ENCODE results near the gene RPGRIP1L.

The RPGRIP1L gene

GRCh38 chr16:53680756-53681155 lies 22.9 kb downstream of the RPGRIP1L start:
- TF ChIP-seq CTCF (IDR thresholded peaks at IDR 0.05; ENCODE audit: borderline replicate concordance, insufficient read depth, low read depth, low read length) = no peak

GRCh38 chr16:53678756-53679343 lies 24.8 kb downstream of the RPGRIP1L start:
- TF ChIP-seq CTCF (IDR thresholded peaks at IDR 0.05; ENCODE audit: borderline replicate concordance, insufficient read depth, low read depth, low read length) = no peak

More at GRCh38 chr16:53680756-53681155, 22.9 kb downstream of the RPGRIP1L start:
- H3K4me3 ChIP-seq (ENCODE audit: low read depth, low read length) = no peak overlapping the region

GRCh38 chr16:53678155-53678554 lies 25.5 kb downstream of the RPGRIP1L start:
- no peak for TF ChIP-seq CTCF (IDR thresholded peaks at IDR 0.05; ENCODE audit: borderline replicate concordance, insufficient read depth, low read depth, low read length)
- H3K4me3 ChIP-seq (ENCODE audit: low read depth, low read length) = no peak overlapping the region

More at GRCh38 chr16:53678756-53679343, 24.8 kb downstream of the RPGRIP1L start:
- H3K4me3 ChIP-seq (ENCODE audit: low read depth, low read length) = no peak overlapping the region

- no peak overlapping the region for H3K4me3 ChIP-seq (ENCODE audit: low read depth, low read length)
- no peak for TF ChIP-seq CTCF (IDR thresholded peaks at IDR 0.05; ENCODE audit: borderline replicate concordance, insufficient read depth, low read depth, low read length)
These were observed 30.5 kb downstream of the RPGRIP1L start for GRCh38 chr16:53673189-53673588.

- no peak for TF ChIP-seq CTCF (IDR thresholded peaks at IDR 0.05; ENCODE audit: borderline replicate concordance, insufficient read depth, low read depth, low read length)
- no peak overlapping the region for H3K4me3 ChIP-seq (ENCODE audit: low read depth, low read length)
These were observed 31.2 kb downstream of the RPGRIP1L start for GRCh38 chr16:53672461-53672860.

- no peak for TF ChIP-seq CTCF (IDR thresholded peaks at IDR 0.05; ENCODE audit: borderline replicate concordance, insufficient read depth, low read depth, low read length)
- no peak overlapping the region for H3K4me3 ChIP-seq (ENCODE audit: low read depth, low read length)
These were observed 34.8 kb downstream of the RPGRIP1L start for GRCh38 chr16:53668869-53669268.

- TF ChIP-seq CTCF (IDR thresholded peaks at IDR 0.05; ENCODE audit: borderline replicate concordance, insufficient read depth, low read depth, low read length) = no peak
These were observed 36.8 kb downstream of the RPGRIP1L start for GRCh38 chr16:53666786-53667415.

More at GRCh38 chr16:53666786-53667415, 36.8 kb downstream of the RPGRIP1L start:
- H3K4me3 ChIP-seq (ENCODE audit: low read depth, low read length) = no peak overlapping the region

Data from GM12875 (cell line).